Stimulated activated CD4-positive, alpha-beta T cell treated with anti-CD3 and anti-CD28 coated beads, Interleukin-4, amount 100 ng/mL, for 48 hours (primary cell): Measurements from ENCODE around the gene PI4K2B.
"Not testable (repeated sequence)": the region's sequence is repeated elsewhere in the genome, so short reads cannot be mapped to it uniquely, and the experiment has no call there.

ENCODE experiments used
- DNase-seq, 2 donors: peaks; one replicate each; pipeline ENCODE4 v3.0.0-alpha.2; 2020; ENCODE audit warnings: low read depth in 2 of 2

PI4K2B gene

DNA sequence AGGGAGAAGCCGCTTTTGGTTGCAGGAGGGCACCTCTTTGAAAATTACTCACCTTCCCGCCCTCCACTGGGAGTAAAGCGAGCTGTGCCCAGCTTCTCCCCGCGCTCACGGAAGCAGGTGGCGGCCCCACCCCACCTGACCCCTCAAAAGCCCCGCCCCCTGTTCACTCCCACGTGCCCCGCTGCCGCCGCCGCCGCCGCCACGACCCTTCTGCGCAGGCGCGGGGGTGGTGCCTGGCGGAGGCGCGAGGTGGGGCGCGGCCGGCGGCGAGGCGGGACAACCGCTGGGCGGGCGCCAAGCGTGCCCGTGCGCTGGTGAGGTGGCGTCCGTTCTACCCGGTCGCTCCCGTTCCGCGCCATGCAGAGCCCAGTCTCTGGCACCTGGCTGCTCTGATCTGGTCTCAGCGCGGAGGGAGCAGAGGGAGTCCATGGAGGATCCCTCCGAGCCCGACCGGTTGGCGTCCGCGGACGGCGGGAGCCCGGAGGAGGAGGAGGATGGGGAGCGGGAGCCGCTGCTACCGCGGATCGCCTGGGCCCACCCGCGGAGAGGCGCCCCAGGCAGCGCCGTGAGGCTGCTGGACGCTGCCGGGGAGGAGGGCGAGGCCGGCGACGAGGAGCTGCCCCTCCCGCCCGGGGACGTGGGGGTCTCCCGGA, at the start of gene PI4K2B:
Gene PI4K2B (plus strand): TSS at position 297 of the 653 bp plus-strand sequence. CDS start 131 bp downstream, at position 428.
- DNase-seq: peak; percentile 90 to 95

DNA sequence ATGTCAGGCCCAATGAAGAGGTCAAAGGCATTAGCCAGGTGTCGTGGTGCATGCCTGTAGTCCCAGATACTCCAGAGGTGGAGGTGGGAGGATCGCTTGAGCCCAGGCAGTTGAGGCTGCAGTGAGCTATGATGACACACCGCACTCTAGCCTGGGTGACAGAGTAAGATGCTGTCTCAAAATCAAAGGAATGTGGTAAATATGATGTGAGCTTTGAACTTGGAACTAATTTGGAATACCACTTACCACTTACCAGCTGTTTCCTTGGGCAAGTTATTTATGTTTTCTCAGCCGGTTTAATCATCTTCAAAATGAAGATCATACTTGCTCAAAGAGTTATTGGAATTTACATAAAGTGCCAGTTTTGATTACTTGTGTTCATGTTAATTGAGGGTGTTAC, 49.8 kb upstream of the PI4K2B start:
- DNase-seq: no peak

DNA sequence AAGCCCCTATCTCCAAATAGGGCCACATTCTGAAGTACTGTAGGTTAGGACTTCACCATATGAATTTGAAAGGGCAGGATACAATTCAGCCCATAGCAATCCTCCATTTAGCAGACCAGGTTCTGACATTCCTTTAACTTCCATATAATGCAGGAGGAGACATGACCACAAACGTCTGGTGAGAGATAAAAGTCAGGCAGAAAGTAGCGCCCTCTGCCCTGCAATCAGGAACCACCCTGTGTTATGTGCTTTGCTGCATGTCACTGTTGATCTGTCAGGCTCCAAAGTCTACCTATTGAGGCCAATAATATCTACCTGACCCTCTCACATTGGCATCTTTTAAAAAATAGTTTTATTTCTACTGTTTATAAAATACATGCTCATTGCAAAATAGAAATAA, 43.4 kb upstream of the PI4K2B start:
- DNase-seq: no peak

DNA sequence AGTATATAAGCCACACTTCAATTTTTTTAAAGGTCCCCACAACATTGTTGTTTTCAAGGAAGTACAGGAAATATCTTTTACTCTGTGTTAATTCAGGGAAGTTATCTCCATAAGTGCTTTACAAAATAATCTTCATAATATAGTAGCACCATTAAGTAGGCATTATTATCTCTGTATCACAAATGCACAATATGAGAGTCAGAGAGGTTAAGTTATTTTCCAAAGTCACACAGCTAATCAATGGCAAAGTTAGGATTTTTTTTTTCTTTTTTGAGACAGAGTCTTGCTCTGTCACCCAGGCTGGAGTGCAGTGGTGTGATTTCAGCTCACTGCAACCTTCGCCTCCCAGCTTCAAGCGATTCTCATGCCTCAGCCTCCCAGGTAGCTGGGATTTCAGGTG, 35.1 kb upstream of the PI4K2B start:
- DNase-seq: no peak

DNA sequence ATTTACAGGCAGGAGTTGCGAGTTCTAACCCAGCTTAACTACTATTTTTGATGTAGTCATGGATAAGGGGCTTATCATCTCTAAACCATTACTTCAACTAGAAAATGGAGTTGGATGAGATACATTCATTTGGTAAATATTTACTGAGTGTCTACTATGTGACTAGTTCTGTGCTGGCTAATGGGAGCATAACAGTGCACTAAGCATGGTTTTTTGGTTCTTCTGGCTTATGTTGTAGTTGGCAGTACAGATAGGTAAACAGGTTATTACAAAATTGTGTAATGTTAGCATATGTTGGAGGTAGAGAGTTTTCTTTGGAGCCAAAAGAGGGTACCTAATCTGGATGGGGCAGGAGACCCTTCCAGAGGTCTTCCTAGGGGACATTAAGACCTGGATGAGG, 25.8 kb upstream of the PI4K2B start:
- no peak for DNase-seq

DNA sequence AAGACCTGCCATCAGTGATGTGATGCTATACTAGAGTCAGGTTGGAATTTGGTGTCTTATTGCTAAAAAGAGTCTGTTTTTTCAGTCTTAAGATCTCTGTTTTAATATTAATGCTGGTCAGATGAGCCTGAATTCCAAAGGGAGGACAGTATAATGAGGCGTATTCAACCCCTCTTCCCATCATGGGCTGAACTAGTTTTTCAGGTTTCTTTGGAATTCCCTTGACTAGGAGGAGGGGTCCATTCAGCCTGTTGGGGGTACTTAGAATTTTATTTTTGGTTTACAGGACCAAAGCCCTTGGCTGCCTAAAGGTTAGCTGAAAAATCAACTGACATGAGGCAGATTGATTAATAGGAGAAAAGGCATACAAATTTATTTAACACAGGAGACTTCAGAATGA, 24.1 kb upstream of the PI4K2B start:
- DNase-seq: no peak

DNA sequence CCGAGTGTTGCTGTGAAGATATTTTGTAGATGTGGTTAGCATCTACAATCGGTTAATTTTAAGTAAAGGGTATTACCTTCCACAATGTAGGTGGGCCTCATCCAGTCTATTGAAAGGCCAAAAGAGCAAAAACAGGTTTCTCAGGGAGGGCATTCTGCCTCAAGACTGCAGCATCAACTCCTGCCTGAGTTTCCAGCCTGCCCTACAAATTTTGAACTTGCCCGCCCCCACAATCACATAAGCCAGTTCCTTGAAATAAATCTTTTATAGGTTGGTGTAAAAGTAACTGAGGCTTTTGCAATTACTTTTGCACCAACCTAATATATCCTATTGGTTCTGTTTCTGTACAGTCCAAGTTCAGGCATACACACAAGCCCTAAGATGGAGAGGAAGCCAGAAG, 22.1 kb upstream of the PI4K2B start:
- no peak for DNase-seq

DNA sequence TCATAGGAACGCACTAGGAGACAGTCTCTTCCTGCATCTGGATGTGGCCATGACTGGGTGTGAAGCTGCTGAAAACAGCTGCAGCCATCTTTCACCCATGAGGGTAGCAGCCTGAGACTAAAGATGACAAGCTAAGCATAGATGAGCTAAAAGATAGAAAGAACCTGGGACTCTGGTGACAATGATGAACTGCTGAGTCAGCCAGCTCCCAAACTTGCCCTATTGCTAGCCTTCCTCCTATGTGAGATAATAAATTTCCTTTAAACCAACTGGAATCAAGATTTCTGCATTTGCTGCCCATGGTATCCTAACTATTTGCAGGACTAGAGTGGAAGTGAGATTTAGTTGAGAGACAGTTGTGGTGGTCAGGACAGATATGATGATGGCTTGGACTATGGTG, 21.0 kb upstream of the PI4K2B start:
- DNase-seq: no peak

DNA sequence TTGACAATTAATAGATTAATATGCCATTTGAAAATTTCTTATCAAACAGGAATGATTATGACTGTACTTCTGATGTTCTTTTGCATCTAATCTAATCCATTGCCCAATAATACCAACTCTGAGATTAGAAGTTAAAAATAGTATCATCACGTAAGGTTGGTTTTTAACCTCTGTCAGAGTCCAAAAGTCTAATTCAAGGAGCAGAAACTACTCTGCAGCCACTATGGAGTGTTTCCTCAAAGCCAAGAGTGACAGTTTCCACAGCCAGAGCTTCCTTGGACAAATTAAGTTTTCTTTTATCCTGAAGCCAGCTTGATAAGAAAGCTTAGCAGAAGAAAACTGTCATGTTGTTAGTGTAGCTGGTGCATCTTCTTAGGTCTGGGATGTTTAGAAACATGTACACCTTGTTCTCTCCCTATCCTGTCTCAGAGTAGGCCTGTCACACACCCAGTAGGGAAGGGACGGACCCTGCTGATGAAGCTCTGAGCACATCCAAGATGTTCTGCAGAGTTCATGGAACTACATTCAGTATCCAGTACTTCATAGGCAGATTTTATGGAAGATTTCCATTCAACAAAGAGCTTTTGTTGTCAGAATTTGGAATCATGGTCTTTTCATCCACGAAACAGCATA, 20.4 kb upstream of the PI4K2B start:
- DNase-seq: no peak

DNA sequence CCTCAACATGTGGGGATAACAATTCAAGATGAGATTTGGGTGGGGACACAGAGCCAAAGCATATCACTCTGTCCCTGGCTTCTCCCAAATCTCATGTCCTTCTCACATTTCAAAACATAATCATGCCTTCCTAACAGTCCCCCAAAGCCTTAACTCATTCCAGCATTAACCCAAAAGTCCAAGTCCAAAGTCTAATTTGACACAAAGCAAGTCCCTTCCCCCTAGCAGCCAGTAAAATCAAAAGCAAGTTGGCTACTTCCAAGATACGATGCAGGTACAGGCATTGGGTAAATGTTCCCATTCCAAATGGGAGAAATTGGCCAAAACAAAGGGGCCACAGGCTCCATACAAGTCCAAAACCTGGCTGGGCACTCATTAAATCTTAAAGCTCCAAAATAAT, 19.1 kb upstream of the PI4K2B start:
- DNase-seq: not testable (repeated sequence)

DNA sequence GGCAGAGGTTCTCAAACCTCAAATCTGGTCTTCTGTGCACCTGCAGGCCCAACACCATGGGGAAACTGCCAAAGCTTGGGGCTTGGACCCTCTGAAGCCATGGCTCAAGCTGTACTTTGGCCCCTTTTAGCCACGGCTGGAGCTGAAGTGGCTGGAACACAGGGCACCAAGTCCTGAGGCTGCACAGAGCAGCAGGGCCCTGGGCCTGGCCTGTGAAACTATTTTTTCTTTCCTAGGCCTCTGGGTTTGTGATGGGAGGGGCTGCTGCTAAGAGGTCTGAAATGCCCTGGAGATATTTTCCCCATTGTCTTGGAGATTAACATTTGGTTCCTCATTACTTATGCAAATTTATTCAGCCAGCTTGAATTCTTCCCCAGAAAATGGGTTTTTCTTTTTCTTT, 18.3 kb upstream of the PI4K2B start:
- DNase-seq: no peak

DNA sequence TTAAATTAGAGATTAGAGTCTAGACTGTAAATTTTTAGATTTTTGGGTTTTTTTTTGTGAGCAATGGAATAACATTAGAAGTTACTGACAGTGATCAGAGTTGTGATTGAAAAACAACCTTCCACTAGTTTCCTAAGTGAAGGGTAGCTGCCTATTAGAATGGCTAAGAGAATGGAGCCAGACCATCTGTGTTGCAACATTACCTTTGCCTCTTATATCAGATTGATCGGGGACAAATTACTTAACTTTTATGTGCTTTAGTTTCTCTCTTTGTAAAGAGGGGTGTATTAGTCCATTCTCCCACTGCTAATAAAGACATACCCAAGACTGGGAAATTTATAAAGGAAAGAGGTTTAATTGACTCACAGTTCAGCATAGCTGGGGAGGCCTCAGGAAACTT, 12.5 kb upstream of the PI4K2B start:
- DNase-seq: no peak

DNA sequence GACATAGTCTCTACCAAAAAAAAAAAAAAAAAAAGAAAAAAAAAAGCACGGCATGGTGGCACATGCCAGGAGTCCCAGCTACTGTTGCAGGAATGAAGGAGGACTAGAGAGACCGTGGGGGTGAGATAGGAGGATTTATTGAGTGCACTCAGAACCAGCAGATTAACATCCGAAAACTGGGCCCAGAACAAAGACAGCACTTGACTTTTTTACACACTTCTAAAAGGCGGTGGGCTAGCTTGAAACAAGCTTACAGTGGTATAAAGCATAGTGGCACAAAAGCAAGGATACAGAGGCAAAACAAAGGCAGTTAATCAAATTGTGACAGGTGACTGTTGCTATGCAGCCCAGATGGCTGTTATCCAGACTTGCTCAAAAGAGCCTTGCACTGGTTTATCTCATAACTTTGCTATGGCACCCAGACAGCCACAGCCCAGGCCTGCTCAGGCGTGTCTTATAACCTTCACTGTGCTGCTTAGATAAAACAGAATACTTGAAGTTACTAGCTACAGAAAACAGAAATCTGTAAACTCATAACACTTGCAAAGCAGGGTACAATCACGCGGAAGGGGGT, 9.9 kb upstream of the PI4K2B start:
- DNase-seq: no peak

DNA sequence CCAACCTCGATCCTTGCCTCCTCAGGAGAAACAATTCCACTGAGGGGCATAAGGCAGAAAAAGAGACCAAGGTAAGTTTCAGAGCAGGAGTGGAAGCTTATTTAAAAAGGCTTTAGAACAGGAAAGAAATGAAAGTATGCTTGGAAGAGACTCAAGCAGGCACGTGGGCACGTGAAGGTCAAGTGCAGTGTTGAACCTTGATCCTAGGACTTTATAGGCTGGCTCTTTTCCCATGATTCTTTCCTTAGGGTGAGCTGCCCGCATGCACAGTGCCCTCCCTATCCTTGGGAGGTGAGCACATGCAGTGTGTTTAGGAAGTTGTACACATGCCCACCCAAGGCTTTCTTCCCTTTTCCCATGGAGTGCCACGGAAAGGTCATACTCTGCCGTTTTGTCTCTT, 4.0 kb upstream of the PI4K2B start:
- DNase-seq: no peak

DNA sequence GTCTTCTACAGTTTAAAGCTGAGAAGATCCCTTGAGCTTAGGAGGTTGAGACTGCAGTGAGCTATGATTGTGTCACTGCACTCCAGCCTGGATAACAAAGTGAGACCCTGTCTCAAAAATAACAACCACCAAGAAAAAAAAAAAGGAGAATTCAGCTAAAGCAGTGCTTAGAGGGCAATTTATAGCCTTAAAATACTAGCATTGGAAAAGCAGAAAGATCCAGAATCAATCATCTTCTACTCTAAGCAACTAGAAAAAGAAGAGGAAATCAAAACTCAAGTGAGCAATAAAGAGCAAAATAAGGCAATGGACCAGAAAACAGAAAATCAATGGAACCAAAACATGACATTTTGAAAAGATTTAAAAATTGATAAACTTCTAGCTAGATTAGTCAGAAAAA, 639 bp upstream of the PI4K2B start:
- DNase-seq: no peak

DNA sequence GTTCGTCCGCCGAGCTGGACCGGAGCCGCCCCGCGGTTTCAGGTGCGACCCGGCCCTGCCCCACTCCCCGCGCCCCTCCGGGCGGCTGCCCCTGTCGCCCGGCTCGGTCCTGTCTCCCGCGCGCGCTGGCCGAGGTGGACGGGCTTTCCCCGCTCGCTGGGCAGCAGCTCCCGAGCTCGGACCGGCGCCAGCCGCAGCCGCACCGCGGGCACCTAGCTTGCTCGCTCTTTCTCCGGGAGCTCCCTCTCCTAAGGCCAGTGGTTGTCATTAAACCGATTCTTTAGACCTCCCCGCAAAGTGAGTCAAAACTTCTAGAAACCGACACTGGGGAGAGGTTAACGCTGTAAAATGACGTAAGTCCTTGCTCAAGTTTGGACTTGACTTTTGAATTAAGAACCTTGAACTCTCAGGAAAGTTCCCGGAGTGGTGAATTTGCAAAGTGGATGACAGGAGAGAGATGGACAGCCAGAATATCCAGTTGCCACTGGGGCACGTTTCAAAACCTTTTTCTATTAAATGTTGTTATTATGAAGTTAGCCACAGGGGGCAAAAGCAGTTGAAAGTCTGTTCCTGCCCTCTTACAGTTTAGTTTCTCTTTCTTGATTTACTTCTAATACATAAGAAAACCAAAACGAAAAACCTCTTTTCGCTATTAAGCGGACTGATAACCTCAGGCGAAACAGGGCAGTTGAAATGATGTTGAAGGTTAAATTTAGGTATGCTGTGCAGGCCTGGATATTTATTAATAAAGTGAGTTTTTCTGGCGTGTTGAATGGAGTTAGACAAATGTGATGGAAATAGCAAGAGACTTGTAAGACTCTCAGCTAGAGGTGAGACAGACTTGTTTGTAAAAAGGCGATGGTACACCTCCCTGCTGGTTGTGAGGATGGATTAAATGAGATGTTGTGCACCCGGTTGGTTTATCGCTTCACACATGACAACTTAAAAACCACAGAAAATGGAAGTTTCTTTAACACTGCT, 847 bp downstream of the PI4K2B start:
- peak; percentile 15 to 29 for DNase-seq

DNA sequence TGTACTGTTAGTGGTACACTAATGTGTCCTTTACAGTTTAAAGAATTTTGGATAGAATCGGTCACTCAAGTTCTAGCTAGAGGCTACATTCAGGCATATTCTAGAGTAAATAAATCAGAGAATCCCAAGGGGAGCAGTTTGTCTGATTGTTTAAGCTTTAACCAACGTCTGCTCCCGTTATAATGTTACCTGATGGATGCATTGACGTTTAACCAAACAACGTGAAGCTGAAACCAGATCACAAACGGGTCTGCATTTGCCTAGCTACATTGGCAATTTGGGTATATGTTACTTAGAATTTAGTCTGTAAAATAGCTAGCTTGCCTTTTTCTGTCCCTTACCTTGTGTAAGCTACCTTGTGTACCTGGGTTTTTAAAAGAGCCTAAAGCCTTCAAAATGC, 1.6 kb downstream of the PI4K2B start:
- DNase-seq: no peak

DNA sequence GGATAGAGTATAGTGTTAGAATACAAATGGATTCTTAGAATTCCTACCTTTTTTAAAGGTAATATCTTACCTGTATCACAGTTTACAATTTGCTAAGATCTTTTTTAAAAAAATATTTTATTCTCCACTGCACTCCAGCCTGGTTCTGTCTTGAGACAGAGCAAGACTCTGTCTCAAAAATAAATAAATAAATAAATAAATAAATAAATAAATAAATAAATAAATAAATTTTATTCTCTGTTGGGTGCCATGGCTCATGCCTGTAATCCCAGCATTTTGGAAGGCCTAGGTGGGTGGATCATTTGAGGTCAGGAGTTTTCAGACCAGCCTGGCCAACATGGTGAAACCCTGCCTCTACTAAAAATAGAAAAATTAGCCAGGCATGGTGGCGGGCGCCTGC, 2.2 kb downstream of the PI4K2B start:
- not testable (repeated sequence) for DNase-seq

DNA sequence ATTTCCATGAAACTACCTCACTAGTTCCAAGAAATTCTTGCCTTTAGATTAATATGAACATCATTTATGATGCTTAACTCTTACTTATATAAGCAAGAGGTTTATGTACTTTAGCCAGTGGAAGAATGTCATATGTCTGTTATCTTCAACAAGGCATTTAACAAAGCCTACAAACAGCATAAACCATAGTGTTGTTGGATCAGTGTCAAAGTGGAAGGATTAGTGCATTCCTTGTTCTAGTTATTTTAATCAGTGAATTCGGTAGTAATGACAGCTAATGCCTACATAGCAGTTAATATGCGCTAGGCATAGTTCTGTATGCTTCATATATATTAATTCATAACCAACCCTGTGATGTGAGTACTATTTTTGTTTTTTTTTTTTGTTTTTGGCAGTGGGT, 3.1 kb downstream of the PI4K2B start:
- no peak for DNase-seq

DNA sequence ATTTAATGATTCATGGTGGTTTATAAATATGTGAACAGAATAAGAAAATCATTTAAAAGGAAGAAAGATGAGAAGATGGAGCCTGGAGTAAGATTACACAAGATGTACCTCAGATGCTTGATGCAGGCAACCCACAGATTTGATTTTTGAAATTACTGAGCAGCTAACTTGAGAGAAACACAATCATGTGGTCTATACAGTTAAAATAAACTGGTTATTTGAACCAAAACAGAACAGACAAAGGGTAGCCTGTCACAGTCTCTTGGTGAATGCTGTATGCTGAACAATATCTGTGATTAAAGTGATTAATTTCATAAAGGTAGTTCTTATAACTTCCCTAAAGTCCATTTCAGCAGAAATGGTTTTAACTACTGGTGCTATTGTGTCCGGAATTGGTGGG, 4.2 kb downstream of the PI4K2B start:
- DNase-seq: no peak

DNA sequence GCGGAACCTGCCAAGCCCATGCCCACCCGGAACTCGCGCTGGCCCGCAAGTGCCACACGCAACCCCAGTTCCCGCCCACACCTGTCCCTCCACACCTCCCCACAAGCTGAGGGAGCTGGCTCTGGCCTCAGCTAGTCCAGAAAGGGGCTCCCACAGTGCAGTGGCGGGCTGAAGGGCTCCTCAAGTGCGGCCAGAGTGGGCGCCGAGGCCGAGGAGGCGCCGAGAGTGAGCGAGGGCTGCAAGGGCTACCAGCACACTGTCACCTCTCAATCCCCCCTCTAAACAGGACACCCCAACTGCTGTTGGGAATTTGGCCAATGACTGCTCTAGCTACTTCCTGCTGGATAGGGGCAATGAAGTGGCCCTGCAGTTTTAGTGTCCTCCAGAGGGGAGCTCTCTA, 5.7 kb downstream of the PI4K2B start:
- DNase-seq: not testable (repeated sequence)

DNA sequence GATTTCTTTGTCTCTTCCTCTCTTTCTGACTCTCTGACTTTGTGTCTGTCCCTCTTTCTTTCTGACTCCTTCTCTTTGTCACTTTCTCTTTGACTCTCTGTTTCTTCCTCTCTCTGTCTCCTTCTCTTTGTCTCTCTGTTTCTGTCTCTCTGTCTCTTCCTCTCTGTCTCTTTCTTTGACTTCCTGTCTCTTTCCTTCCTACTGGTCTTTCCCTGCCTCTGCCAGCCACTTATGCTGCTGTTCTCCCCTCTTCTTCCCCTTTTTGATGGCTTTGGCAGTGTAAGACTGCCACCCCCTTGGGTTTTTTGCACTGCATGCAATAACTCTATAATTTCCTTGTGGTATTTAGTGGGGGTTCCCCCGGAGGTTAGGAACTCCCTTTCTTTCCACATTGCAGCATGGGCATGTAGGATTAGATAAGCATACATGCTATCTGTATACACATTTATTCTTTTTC, 6.9 kb downstream of the PI4K2B start:
- DNase-seq: peak in 1 of 2 donors; percentile 6
